Loucy (cell line): ENCODE results near the gene NONO.
"Not testable (repeated sequence)": the region's sequence is repeated elsewhere in the genome, so short reads cannot be mapped to it uniquely, and the experiment has no call there.

Experiments
- H2AFZ ChIP-seq: fragments of 200-600 bp; sonication (generic); 2 replicates; pipeline ENCODE4 v1.6.0; 2016; ENCODE audit warnings: antibody characterized with exemption, mild to moderate bottlenecking, low read length, moderate library complexity
- H3F3A ChIP-seq: fragments of 200-600 bp; 2 replicates; pipeline ENCODE4 v1.6.0; 2016; ENCODE audit warnings: antibody characterized with exemption, low read depth, mild to moderate bottlenecking
- H3K27me3 ChIP-seq: fragments of 200-600 bp; sonication (generic); 2 replicates; pipeline ENCODE4 v1.6.1; 2014; ENCODE audit warnings: low read length, mild to moderate bottlenecking; ENCODE audit not compliant: insufficient read depth, poor library complexity, severe bottlenecking
- H3K36me3 ChIP-seq: fragments of 200-600 bp; sonication (generic); 2 replicates; pipeline ENCODE4 v1.6.1; 2016; ENCODE audit warnings: low read length; ENCODE audit not compliant: insufficient read depth
- H3K4me1 ChIP-seq: fragments of 200-600 bp; sonication (generic); 2 replicates; pipeline ENCODE4 v1.5.1; 2014; ENCODE audit warnings: low read length, mild to moderate bottlenecking; ENCODE audit not compliant: insufficient read depth, poor library complexity, severe bottlenecking
- H3K4me2 ChIP-seq: fragments of 200-600 bp; sonication (generic); 2 replicates; pipeline ENCODE4 v1.6.0; 2014; ENCODE audit warnings: antibody characterized with exemption, low read length, low read depth, mild to moderate bottlenecking; ENCODE audit not compliant: poor library complexity, severe bottlenecking
- H3K4me3 ChIP-seq: fragments of 200-600 bp; sonication (generic); 2 replicates; pipeline ENCODE4 v1.5.1; 2014; ENCODE audit warnings: low read length, mild to moderate bottlenecking, mixed read lengths; ENCODE audit not compliant: poor library complexity, severe bottlenecking
- H3K79me2 ChIP-seq: fragments of 200-600 bp; sonication (generic); 2 replicates; pipeline ENCODE4 v1.6.1; 2014; ENCODE audit warnings: low read length; ENCODE audit not compliant: insufficient read depth
- H3K9ac ChIP-seq: fragments of 200-600 bp; sonication (generic); 2 replicates; pipeline ENCODE4 v1.6.0; 2014; ENCODE audit warnings: mild to moderate bottlenecking, low read depth, low read length, moderate library complexity; ENCODE audit not compliant: poor library complexity, severe bottlenecking
- H3K9me2 ChIP-seq: fragments of 200-600 bp; sonication (generic); replicated peaks from 2 replicates; pipeline ENCODE4 v1.6.1; 2016; ENCODE audit warnings: low read depth, low read length, mixed read lengths
- H3K9me3 ChIP-seq: fragments of 200-600 bp; sonication (generic); 2 replicates; pipeline ENCODE4 v1.6.1; 2014; ENCODE audit warnings: mild to moderate bottlenecking, antibody characterized with exemption, low read length, low read depth; ENCODE audit not compliant: insufficient read depth
- H4K20me1 ChIP-seq: fragments of 200-600 bp; sonication (generic); 2 replicates; pipeline ENCODE4 v1.6.0; 2014; ENCODE audit warnings: antibody characterized with exemption, low read length, mild to moderate bottlenecking; ENCODE audit not compliant: insufficient read depth, poor library complexity, severe bottlenecking
- EZH2phosphoT487 ChIP-seq: fragments of 200-600 bp; IDR thresholded peaks from 2 replicates; pipeline ENCODE4 v1.6.1; 2018; ENCODE audit warnings: antibody characterized with exemption, mild to moderate bottlenecking, moderate library complexity, borderline replicate concordance
- TF ChIP-seq, protein P1 (sequence below): fragments of 200-600 bp; sonication (generic); conservative IDR thresholded peaks from 2 replicates; pipeline ENCODE4 v1.5.1; 2014; ENCODE audit warnings: mild to moderate bottlenecking, antibody characterized with exemption, low read length

NONO gene

DNA sequence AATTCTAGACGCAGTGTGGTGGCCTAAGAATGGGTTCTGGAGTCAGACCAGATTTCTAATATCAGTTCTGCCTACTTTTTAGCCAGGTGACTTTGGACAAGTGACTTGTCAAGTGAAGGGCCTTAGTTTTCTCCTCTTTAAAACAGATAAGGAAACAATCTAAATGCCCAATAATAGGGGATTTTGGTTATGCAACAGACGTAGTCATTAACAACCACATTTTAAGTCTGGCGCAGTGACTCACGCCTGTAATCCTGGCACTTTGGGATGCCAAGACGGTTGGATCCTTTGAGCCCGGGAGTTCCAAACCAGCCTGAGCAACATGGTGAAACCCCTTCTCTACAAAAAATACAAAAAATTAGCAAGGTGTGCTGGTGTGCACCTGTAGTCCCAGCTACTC, 27.4 kb upstream of the NONO start:
- Histone ChIP-seq H3K9me2 (no peaks in the 10 kb centered on the region), H3K4me1 (peaks cover 21% of the 10 kb centered on the region), H3K9ac (peak overlapping the region; percentile 99), H3K36me3 (no peaks in the 10 kb centered on the region), H3K79me2 (peaks cover 35% of the 10 kb centered on the region), H3K4me2 (peak overlapping the region; percentile 94), H2AFZ (no peak overlapping the region), H3K4me3 (peak overlapping the region; percentile 91), H3K27me3 (no peaks in the 10 kb centered on the region), H4K20me1 (peaks cover 14% of the 10 kb centered on the region), H3F3A (no peaks in the 10 kb centered on the region), H3K9me3 (no peaks in the 10 kb centered on the region)
- TF ChIP-seq, protein P1, sequence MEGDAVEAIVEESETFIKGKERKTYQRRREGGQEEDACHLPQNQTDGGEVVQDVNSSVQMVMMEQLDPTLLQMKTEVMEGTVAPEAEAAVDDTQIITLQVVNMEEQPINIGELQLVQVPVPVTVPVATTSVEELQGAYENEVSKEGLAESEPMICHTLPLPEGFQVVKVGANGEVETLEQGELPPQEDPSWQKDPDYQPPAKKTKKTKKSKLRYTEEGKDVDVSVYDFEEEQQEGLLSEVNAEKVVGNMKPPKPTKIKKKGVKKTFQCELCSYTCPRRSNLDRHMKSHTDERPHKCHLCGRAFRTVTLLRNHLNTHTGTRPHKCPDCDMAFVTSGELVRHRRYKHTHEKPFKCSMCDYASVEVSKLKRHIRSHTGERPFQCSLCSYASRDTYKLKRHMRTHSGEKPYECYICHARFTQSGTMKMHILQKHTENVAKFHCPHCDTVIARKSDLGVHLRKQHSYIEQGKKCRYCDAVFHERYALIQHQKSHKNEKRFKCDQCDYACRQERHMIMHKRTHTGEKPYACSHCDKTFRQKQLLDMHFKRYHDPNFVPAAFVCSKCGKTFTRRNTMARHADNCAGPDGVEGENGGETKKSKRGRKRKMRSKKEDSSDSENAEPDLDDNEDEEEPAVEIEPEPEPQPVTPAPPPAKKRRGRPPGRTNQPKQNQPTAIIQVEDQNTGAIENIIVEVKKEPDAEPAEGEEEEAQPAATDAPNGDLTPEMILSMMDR = no peak

DNA sequence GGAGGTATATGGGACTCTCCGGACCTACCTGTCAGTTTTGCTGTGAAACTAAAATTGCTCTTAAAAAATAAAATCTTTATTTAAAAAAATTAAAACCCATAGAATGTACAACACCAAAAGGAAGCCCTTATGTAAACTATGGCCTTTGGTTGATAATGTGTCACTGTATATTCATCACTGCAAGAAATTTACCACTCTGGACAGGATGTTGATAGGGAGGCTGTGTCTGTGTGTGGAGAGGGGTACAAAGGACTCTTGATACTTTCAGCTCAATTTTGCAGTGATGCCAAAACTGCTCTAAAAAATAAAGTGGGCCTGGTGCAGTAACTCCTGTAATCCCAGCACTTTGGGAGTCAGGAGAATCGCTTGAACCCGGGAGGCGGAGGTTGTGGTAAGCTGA, 26.6 kb upstream of the NONO start:
- Histone ChIP-seq H2AFZ (no peak overlapping the region), H3F3A (no peaks in the 10 kb centered on the region), H4K20me1 (peaks cover 14% of the 10 kb centered on the region), H3K9me3 (no peaks in the 10 kb centered on the region), H3K9me2 (no peaks in the 10 kb centered on the region), H3K4me1 (peaks cover 21% of the 10 kb centered on the region), H3K9ac (no peak overlapping the region), H3K79me2 (peaks cover 27% of the 10 kb centered on the region), H3K36me3 (no peaks in the 10 kb centered on the region), H3K4me2 (peak overlapping the region; percentile 94), H3K4me3 (no peak overlapping the region), H3K27me3 (no peaks in the 10 kb centered on the region)
- no peak for TF ChIP-seq EZH2phosphoT487
- TF ChIP-seq, protein P1 = no peak

DNA sequence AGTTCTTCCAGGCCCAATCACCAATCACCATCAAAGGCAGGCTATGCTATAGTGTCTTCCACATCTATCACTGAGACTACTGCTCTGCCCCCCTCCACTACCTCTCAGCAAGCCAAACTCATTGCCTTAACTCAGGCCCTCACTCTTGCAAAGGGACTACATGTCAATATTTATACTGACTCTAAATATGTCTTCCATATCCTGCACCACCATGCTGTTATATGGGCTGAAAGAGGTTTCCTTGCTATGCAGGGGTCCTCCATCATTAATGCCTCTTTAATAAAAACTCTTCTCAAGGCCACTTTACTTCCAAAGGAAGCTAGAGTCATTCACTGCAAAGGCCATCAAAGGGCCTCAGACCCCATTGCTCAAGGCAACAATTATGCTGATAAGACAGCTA, 14.8 kb upstream of the NONO start:
- not testable (repeated sequence) for H4K20me1 ChIP-seq, H3K9ac ChIP-seq, H2AFZ ChIP-seq, H3K4me1 ChIP-seq, H3K4me2 ChIP-seq, H3F3A ChIP-seq, H3K36me3 ChIP-seq, H3K79me2 ChIP-seq, H3K9me2 ChIP-seq, H3K27me3 ChIP-seq, H3K4me3 ChIP-seq, H3K9me3 ChIP-seq

DNA sequence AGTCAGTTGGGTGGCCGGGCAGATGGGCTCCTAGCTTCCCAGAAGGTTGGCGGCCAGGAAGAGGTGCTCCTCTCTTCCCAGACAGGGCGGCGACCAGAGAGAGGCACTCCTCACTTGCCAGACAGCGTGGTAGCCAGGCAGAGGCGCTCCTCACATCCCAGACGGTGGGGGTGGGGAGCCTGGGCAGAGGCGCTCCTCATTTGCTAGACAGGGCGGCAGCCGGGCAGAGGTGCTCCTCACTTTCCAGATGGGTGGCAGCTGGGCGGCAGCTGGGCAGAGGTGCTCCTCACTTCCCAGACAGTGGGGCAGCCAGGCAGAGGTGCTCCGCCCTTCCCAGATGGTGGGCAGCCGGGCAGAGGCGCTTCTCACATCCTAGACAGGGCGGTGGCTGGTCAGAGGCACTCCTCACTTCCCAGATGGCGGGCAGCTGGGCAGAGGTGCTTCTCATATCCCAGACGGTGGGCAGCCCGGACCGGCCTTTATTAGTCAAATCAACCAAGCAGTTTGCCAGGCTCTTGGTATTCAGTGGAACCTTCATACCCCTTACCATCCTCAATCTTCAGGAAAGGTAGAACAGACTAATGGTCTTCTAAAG, 13.5 kb upstream of the NONO start:
- H2AFZ ChIP-seq = no peak overlapping the region
- no peaks in the 10 kb centered on the region for H3K9me2 ChIP-seq
- no peaks in the 10 kb centered on the region for H3K36me3 ChIP-seq
- TF ChIP-seq, protein P1 = no peak
- TF ChIP-seq EZH2phosphoT487 = no peak
- H3F3A ChIP-seq = no peaks in the 10 kb centered on the region
- no peak overlapping the region for H3K4me2 ChIP-seq
- no peaks in the 10 kb centered on the region for H3K4me1 ChIP-seq
- no peaks in the 10 kb centered on the region for H4K20me1 ChIP-seq
- no peaks in the 10 kb centered on the region for H3K9me3 ChIP-seq
- H3K27me3 ChIP-seq = no peaks in the 10 kb centered on the region
- no peaks in the 10 kb centered on the region for H3K79me2 ChIP-seq
- no peak overlapping the region for H3K4me3 ChIP-seq
- H3K9ac ChIP-seq = no peak overlapping the region

DNA sequence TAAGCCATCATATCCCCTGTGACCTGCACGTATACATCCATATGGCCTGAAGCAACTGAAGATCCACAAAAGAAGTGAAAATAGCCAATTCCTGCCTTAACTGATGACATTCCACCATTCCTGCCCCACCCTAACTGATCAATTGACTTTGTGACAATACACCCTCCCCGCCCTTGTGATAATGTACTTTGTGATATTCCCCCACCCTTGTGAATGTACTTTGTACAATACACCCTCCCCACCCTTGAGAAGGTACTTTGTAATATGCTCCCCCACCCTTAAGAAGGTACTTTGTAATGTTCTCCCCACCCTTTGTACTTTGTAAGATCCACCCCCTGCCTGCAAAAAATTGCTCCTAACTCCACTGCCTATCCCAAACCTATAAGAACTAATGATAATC, 11.1 kb upstream of the NONO start:
- not testable (repeated sequence) for H3F3A ChIP-seq, H3K79me2 ChIP-seq, H3K27me3 ChIP-seq, H3K9ac ChIP-seq, H3K4me1 ChIP-seq, H3K9me3 ChIP-seq, H4K20me1 ChIP-seq, H3K4me3 ChIP-seq, H3K9me2 ChIP-seq, H3K4me2 ChIP-seq, H2AFZ ChIP-seq, H3K36me3 ChIP-seq
